Keratinocyte (primary cell): Measurements from ENCODE around the gene SLC35A2.

Source experiments
- CTCF ChIP-seq, 3 experiments: IDR thresholded peaks in 1 of 3; conservative IDR thresholded peaks in 1 of 3; optimal IDR thresholded peaks in 1 of 3; 2 replicates in 2 of 3; 3 replicates in 1 of 3; pipeline versions ENCODE3 to v1.5.1; 2011; ENCODE audit warnings: low read length in 3 of 3, mild to moderate bottlenecking in 3 of 3, moderate library complexity in 2 of 3, control low read depth in 1 of 3, inconsistent platforms in 1 of 3; ENCODE audit not compliant: insufficient read depth in 2 of 3; ENCODE audit errors: extremely low read depth in 1 of 3
- EZH2 ChIP-seq: IDR thresholded peaks from one replicate; pipeline ENCODE4 v1.6.1; 2012; ENCODE audit warnings: inconsistent platforms, mild to moderate bottlenecking, low read length, moderate library complexity

GRCh38 chrX:48892896-48893295, 18.6 kb downstream of the SLC35A2 start:
- TF ChIP-seq CTCF (optimal IDR thresholded peaks at IDR 0.05 in 1 of 3, IDR thresholded peaks at IDR 0.05 in 1 of 3, conservative IDR thresholded peaks at IDR 0.05 in 1 of 3; ENCODE audit: extremely low read depth in 1 of 3, insufficient read depth in 2 of 3, low read length in 3 of 3), result no peak
- no peak for TF ChIP-seq EZH2
